ENCODE results near the gene CKLF. TPM values are rescaled to one million over a fixed set of nuclear protein-coding genes. Genes with fewer than 3 reads are reported as not detected.
"Not testable (repeated sequence)": the region's sequence is repeated elsewhere in the genome, so short reads cannot be mapped to it uniquely, and the experiment has no call there.

CKLF gene
- total RNA-seq, 1 donor: 46.3 TPM

DNA sequence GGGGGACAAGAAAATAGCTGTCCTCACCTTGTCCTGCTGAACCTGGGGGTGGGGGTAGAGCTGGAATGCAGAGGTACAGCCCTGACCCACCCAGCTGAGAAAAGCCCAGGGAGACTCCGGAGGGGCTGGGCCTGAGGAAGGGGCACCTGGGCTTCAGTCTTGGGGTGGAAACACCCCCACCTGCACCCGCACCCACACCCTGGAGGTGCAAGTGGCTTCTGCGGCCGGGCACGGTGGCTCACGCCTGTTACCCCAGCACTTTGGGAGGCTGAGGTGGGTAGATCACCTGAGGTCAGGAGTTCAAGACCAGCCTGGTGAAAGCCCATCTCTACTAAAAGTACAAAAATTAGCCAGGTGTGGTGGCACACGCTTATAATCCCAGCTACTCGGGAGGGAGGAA is 59.5 kb downstream of the CKLF start:
- DNase-seq (ENCODE audit: low read depth in 2 of 3, low spot score in 2 of 3): not testable (repeated sequence)

DNA sequence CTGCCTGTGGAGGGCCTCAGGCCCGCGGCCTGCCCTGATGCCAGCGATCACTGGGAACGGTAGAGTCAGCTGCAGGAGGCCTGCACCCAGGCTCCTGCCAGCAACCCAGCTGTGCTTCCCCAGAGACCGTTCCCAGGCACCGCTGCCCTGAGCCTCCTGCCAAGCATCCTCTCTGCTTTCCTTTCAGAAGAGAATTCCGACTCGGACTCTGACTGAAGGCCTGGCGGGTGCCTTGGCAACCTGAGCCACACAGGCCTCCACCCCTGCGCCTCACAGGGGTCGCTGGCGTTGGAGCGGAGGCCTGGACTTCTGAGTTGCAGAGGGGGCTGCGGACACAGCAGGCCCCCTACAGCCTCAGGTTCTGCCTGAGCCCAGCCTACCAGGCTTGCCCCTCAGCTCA is 60.0 kb downstream of the CKLF start:
- DNase-seq (ENCODE audit: low read depth in 2 of 3, low spot score in 2 of 3): no peak

DNA sequence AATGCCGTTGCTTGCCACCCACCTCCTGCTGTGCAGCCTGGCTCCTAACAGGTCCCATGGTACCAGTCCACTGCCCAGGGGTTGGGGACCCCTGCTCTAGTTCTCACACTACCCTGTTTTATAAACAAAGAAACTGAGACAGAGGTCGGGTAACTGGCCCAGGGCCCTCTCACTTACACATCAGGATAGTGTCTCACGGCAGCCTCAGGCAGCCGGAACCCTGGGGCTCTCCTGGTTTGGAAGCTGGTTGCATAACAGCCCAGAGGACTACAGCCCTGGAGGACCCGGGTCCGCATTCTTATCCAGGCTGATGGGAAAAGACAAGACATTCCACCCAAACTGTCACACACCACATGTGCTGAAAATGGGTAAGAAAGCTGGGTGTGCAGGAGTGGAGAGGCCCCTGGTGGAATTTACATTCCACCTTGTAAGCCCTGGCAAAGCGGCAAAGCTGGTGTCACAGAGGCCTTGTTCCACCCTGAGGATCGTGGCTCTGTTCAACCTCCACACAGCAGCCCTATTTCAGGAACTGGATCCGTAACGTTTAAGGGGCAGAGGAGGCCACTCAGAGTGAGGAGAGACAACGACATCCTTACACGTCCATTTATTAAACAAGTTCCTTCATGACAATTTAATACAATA is 61.9 kb downstream of the CKLF start:
- no peak for DNase-seq (ENCODE audit: low read depth in 2 of 3, low spot score in 2 of 3)

Small RNA genes within 50 kb of the gene (small RNA-seq; reads per million reads assigned to genes)
- gene CKLF-CMTM1: not detected

Other genes starting within 250 kb of the CKLF start
- gene CDH5, start 185.9 kb upstream of the CKLF start, total RNA-seq: 0.27 TPM
- gene BEAN1, start 125.3 kb upstream of the CKLF start, total RNA-seq: not detected
- 15.3 TPM for gene TK2, start 2.5 kb upstream of the CKLF start, total RNA-seq
- gene CMTM1, start 13.9 kb downstream of the CKLF start, total RNA-seq: 6.5 TPM
- gene CMTM2, start 26.9 kb downstream of the CKLF start, total RNA-seq: 0.54 TPM
- 24.0 TPM for gene CMTM3, start 52.1 kb downstream of the CKLF start, total RNA-seq
- 8.9 TPM for gene CMTM4, start 144.2 kb downstream of the CKLF start, total RNA-seq
- gene DYNC1LI2, start 199.0 kb downstream of the CKLF start, total RNA-seq: 37.4 TPM
- not detected for gene TERB1, start 249.0 kb downstream of the CKLF start, total RNA-seq

Data from hematopoietic multipotent progenitor cell (in vitro differentiated cells).